GM21360 (cell line): ENCODE data around the gene PKIB.
A peak's percentile ranks its signal among the peaks of the same experiment; 100 is the strongest.
"Not testable (repeated sequence)": the region's sequence is repeated elsewhere in the genome, so short reads cannot be mapped to it uniquely, and the experiment has no call there.

ENCODE experiments used
- ATAC-seq: cut with Tn5 transposase; IDR thresholded peaks from one replicate; pipeline ENCODE4 v1.9.1; 2021; ENCODE audit warnings: mild to moderate bottlenecking, moderate library complexity; ENCODE audit not compliant: unreplicated experiment

The PKIB gene

DNA sequence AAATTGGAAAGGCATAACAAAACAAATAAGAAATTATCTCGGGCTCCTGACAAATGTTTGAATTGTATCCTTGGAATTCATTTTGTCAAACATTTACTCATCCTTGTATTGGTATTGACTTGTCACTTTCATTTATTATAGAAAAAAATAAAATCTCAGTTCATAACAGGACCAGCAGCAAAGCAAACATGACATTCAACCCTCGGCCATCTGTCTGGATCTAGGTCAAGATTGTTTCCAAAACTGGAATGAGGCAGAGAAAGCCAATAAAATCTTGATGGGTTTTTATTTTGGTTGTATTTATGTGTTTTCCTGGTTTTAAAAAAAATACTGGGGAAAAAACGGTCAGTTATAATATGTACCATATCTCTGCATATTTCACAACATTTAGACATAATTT, 126.4 kb downstream of the PKIB start:
- ATAC-seq, result no peak

DNA sequence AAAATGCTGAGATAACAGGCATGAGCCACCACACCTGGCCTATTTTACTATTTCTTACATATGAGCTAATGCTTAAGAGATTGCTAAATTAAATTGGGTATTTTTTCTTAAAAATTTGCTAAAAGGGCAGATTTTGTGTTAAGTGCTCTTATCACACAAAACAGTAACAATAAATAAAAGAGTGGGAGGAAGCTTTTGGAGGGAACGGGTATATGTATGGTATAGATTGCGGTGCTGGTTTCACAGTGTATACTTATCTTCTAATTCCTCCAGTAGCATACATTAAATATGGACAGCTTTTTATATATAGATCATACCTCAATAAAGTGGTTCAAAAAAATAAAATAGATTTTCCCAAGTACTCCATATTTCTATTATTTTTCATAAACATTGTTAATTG, 129.9 kb downstream of the PKIB start:
- ATAC-seq, result no peak

DNA sequence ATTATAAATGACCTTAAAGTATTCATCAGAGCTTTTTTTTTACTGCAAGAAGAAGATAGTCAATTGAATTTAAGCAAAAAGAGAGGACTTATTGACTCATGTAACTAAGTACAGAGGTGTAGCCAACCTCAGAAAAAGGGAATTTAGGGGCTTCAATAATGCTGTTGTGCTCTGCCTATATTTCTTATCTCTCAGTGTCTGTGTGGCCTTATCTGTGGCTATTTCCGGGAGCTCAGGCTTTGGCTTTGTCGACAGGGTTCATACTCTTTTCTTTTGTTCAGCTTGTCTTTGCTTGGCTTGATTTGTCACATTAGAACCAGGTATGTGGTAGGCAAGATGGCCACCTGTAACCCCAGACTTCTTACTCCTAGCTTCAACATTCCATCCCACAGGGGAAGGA, 130.7 kb downstream of the PKIB start:
- ATAC-seq, result no peak

DNA sequence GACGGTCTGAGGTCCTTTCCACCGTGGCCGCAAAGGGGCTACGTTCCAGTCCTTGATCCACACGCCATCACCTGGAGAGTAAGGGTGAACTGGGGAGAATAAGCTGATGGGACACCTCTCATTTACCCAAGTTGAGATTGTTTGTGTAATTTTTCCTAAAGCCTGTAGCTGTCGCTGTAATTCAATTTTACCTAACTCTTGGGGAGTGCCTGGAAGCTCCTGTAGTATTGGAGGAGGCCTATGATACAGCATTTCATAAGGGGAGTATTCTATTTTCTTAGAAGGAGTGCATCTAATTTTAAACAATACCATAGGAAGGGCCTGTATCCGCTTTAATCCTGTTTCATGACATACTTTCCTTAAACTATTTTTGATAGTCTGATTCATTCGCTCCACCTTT, 134.0 kb downstream of the PKIB start:
- not testable (repeated sequence) for ATAC-seq

DNA sequence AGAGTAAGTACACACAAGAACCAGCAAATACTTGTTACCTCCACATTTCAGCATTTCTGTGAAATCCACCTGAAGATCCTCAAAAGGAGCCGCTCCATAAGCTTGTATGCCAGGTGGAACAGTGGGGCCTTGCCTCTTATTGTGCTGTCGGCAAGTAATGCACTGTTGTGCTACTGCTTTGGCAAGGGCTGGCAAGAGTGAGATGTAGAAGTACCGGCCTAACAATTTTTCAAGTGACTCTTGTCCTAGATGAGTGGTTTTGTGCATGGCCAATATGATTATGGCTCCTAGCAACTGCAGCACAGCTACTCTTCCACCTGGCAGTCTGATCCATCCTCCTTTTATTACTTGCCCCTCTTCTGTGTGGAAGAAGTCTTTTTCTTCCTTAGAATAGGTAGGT, 134.7 kb downstream of the PKIB start:
- not testable (repeated sequence) for ATAC-seq

DNA sequence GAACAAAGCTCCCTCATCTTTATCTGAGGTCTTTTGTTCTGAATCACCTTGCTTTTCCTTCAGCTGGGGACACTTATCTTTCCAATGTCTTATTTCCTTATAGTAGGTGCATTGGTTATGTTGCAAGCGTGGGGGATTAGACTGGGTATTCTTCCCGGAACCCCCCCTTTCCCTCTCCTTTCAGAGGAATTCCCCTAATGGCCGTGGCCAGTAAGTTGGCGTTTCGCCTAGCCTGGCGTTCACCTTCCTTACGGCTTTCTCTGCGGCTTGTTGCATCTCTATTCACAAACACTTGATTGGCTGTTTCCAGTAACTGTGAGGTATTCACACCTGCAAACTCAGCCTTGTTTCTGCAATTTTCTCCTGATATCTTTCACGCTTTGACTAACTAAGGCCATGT, 136.5 kb downstream of the PKIB start:
- ATAC-seq, result no peak

DNA sequence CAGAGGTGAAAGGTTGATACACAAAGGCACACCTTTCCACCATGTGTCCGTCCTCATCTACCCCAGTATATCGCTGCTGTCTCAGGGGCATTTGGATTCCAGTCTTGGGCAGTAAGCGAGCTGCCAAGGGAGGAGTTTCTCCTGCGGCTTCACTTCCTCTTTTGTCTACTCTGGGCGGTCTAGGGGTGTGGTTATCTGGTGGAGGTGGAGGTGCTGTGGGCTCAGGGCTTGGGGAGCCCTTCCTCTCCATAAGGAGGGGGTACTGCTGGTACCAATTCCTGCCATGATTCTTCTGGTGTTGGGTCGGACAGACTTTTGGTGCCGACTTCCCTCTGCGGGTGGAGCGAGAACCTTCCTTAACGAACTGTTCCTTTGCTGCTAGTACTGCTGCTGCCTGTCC, 137.4 kb downstream of the PKIB start:
- ATAC-seq, result no peak

DNA sequence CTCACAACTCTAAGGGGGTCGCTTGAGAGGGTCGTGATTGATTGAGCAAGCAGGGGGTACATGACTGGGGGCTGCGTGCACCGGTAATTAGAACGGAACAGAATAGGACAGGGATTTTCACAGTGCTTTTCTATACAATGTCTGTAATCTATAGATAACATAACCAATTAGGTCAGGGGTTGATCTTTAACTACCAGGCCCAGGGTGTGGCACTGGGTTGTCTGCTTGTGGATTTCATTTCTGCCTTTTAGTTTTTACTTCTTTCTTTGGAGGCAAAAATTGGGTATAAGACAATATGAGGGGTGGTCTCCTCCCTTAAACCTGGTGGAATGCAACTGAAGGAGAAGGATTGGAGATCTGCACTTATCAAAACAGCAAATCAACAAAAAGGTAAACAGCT, 138.7 kb downstream of the PKIB start:
- ATAC-seq, result not testable (repeated sequence)

DNA sequence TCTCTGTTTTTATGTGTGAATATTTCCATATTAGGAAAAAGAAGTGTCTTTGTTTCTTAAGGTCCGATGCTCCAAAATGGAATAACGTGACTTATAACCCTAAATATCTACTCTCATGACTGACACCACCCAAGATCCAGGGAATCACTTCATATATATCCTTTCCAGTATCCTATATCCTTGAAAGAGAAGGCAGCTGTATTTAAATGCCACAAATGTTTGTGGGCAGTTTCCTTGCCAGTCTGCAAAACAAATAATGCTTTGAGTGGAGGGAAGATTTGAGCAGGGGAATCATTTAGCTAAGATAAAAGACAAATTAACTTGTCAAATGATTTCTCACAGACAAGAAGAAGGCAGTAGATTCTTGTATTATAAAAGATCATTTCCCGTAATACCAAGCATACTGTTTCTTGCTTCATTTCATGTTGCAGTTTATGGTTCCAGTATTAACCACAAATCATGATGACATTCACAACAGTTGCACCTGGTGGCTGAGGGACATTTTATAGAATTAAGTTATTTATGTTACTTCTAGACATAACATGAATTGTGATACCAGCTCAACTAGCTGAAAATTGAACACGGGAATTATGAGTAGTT, 139.3 kb downstream of the PKIB start:
- no peak for ATAC-seq

DNA sequence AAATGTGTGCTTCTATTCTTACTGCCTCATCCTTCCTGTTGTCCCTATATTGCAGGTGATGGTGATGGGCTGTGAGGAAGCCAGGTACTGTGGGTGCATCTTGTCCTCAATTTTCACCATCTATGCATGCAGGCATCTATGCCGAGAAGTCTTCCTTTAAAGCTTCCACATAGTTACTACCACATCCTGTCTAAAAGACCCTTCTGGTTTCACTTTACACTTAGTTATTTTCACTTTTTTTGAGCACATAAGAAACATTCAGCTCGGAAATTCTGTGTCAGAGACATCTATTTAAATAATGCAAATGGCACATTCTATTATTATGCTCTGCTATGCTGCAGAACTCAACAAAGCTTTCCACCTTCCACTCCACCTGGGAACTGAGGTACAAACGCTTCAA, 141.1 kb downstream of the PKIB start:
- peak; percentile 81 for ATAC-seq

DNA sequence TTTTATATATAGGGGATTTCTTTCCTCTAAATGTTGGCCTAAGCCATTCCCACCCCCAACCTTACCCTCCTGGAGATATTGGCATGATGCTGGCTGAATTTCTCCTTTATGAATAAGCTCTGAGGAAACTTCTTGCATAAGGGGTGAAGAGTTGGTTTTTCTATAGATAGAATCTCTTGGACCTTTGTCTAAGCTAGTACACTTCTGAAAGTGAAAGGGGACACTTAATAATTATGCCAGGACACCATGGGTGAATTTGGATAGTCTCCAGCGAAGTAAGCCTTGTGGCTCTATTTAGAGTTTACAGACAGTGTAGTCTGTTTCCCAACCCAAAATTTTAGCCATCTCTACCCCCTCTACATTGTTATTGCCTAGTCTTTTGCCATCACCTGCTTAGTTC, 142.3 kb downstream of the PKIB start:
- no peak for ATAC-seq

DNA sequence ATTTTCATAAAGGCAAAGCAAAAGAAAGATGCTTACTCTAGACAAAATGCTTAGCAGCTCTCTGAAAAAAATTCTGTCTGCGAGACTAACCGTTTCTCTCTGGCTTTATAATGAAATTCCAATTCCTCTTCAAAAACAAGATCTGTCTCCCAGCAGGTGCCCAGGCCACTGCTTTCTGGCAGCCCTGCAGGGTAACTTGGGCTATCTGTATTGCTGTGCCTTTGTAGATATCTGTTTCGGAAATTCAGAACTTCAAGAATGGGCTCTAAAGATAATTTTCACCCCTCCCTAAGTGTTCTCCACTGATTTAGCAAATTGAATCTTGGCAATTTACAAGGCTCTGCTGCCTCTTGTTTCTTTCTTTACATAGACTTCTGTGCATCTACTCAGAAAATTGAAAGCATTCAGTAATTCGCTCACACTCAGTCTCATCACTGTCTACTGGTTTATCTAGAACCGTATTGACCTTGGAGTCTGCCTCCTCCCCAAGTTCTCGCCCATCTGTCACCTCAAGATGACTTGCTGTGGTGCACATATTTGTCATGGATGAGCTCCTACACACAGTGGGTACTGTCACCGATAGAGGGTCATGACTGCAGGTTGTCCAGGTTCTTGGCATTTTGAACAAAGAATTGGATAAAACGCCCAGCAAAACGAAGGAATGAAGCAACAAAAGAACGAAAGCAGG, 142.9 kb downstream of the PKIB start:
- ATAC-seq, result no peak

DNA sequence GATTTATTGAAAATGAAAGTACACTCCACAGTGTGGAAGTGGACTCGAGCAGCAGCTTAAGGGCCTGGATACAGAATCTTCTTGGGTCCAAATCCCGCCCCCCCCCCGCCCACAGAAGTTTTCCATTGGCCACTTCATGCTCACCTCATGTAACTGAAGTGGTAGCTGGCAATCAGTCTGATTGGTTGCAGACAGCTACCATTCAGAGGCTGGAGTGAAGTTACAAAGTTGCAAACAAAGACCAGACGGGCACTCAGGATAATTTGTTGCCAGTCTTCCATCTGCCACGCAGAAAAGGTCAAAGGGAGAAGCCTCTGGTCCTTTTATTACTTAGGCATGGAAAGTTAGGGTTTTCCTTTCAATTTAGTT, 143.5 kb downstream of the PKIB start:
- ATAC-seq, result no peak

DNA sequence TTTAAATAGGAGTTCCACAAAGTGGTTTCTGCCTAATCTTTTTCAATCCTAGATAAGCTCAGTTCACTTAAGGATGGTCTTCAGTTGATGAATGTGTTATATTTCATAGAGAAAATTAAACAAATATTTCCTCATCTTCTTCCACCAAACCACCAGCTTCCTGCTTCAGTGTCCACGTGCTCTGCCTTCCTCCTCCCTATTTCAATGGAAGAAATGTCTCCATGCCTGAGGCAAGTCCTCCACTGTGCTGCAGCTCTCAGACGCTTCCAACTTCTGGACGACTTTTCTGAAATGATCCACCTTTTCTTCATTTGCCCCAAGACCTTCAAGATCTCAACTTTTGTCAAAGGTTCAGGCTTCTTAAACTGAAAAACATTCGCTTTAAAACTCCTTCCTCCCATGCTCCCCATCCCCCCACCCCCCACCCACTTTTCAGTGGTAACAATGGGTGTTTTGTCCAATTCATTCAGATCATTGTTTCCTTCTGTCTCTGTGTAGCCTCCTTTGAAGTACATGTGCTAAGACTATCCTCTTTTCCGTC, 144.1 kb downstream of the PKIB start:
- ATAC-seq, result no peak

DNA sequence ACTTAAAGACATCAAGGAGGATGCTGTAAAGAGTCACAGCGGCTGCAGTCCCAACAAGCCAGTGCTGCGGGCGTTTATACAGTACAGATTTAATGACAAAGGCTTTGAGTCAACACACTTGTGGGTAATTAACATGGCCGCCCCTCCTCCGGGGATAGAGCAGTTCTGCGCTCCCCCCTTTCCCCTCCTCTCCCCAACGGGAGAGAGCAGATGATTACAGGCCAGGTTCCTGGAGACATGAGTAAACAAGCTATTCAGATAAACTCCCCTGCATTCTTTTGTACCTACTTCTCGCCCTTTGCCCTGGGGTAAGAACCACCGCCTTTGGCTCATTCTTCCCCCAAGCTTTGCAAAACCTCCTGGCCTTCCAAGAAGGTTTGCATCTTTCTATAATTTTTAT, 145.7 kb downstream of the PKIB start:
- ATAC-seq, result no peak

DNA sequence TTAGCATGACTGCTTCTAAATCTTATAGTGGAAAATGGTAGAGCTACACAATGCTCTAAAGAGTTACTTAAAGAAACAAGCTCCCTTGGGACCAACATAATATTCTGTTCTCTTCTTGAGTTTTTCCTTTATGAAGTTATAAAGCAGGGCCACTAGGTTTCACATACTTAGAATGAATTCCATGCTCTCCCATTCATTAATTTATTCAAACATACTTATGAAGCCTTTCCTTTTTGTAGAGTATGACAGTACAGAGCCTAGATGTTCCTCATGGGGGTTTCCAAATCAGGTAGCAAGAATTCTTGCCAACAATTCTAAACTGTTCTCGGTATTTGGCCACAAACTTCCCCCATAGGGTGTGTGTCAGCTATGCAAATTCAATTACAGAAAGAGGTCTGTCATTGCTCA, 148.7 kb downstream of the PKIB start:
- peak; percentile 100 for ATAC-seq

DNA sequence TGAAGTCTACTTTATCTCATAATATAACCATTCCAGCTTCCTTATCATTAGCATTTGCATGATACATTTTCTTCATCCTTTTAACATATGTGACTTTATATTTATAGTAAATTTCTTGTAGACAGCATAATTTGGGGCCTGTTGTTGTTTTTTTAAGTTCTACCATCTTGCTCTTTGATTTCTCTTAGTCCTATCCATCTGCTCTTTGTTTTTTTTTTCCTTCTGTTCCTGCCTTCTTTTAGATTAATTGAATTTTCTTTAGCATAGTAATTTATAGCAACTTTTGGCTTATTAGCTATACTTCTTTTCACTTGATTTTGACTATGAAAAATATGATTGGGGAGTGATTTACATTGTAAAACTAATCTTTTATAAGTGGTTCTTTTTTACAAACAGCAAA, 150.1 kb downstream of the PKIB start:
- ATAC-seq, result no peak

DNA sequence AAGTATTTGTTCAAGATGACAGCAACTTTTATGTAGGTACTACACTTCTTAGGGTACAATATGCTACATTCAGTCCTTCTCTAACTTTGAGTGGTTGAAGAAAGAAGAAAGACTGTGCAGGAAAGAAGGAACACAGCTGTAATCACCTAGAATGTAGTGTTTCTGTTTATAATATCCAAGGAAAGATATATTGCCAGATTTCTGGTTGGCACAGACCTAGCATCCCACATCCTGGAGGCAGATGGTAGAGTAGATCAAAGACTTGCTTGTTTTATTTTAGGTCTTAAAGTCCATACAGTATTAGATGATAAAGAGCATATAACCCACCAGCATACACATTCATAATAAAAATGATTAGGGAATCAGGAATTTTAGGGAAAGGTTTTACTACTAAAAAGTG, 156.1 kb downstream of the PKIB start:
- ATAC-seq, result no peak

DNA sequence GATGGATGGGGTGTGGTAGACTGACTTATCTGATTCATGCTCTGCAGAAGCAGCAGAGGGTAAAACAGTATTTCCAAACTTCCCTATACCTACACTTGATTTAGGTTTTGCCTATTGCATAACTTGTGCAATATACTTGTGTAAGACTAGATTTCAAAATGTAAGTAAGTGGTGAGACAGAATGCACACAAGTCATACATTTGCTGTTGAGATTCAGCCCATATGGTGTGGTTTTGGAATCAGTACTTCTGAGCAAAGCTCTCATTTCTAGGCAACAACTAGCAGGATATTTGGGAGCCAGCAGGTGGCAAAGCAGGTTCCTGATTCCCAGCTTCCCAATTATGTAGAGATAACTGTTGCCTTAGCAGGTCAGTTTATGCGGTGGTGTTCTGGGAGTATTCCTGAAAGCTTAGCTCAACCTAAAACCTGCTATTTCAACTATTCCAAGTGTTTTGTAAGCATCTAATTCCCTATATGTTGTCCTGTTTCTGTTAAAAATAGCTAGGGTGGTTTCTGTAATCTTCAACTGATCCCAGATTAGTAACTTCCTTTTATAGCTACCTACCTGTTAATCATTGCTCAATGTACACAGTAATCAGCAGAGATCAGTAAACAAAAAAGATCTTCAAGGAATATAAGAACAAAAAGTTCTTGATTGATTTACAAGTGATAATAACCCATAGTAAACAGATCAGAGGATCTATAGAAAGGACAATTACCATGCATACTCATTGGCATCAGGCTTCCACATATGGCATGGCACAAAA, 160.8 kb downstream of the PKIB start:
- no peak for ATAC-seq

DNA sequence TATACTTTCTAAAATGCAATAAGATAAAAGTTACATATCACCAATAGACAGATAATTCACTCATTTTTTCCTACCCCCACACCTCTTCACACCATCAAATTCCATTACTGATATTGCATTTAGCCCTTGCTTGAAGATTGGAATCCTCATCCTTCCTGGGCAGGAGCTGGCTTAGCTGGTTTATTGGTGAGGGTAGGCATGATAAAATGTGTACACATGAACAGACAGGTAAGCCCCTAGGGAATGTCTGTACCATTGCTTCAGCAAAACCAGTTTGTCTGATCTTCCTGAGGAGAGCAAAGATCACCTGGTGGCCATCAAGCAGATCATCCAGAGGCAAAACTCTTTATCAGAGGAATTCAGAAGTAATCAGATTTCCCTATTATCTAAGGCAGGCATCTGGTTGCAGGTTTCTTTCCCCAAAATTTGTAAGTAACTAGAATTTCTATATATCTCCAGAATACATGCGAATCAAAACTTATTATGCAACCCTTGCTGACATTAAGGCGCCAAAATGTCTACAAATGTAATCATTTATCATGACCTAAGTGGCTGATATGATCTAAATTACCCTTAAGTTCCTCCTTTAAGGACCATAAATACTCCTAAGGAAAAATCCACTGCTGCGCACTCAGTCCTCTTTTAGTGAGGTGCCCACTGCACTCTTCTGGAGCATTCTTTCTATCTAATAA, 162.7 kb downstream of the PKIB start:
- ATAC-seq, result no peak
